ENCODE measurements around the gene FAM107A. TPM values are rescaled to one million over a fixed set of nuclear protein-coding genes. Genes with fewer than 3 reads are reported as not detected.

The FAM107A gene
- total RNA-seq, 1 donor from 2014 or later, result 115 TPM

DNA sequence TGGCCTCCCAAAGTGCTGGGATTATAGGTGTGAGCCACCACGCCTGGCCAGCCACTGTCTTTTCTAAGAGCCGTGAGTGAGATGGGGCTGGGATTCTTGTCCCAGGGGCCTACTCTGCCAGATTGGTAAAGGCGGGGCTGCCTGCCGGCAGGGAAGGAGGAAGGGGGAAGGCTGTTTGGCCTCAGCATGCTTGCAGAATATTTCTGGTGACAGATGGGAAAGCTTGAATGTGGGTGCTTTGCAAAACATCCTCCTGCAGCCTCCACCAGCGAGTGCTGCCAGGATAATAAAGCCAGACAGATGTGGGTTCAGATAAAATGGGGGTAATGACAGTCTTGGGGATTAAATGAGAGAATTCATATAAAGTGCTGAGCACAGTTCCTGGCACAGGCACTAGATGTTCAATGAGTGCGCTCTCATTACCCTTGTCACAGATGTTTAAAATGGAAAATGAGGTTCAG, 20.4 kb downstream of the FAM107A start:
- DNase-seq, result no peak
- intact Hi-C loops (cut with micrococcal nuclease), result no loop called here
- no peaks in the 10 kb centered on the region for H3K27me3 ChIP-seq (ENCODE audit: low read depth)
- no peak overlapping the region for H3K27ac ChIP-seq (replicated peaks)
- peaks cover 9% of the 10 kb centered on the region for H3K9me3 ChIP-seq (replicated peaks)
- peaks cover 4% of the 10 kb centered on the region for H3K36me3 ChIP-seq
- H3K4me1 ChIP-seq, result no peaks in the 10 kb centered on the region
- H3K4me3 ChIP-seq, result no peak overlapping the region
- TF ChIP-seq, protein P1, sequence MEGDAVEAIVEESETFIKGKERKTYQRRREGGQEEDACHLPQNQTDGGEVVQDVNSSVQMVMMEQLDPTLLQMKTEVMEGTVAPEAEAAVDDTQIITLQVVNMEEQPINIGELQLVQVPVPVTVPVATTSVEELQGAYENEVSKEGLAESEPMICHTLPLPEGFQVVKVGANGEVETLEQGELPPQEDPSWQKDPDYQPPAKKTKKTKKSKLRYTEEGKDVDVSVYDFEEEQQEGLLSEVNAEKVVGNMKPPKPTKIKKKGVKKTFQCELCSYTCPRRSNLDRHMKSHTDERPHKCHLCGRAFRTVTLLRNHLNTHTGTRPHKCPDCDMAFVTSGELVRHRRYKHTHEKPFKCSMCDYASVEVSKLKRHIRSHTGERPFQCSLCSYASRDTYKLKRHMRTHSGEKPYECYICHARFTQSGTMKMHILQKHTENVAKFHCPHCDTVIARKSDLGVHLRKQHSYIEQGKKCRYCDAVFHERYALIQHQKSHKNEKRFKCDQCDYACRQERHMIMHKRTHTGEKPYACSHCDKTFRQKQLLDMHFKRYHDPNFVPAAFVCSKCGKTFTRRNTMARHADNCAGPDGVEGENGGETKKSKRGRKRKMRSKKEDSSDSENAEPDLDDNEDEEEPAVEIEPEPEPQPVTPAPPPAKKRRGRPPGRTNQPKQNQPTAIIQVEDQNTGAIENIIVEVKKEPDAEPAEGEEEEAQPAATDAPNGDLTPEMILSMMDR (IDR thresholded peaks at IDR 0.05; ENCODE audit: borderline replicate concordance), result no peak

DNA sequence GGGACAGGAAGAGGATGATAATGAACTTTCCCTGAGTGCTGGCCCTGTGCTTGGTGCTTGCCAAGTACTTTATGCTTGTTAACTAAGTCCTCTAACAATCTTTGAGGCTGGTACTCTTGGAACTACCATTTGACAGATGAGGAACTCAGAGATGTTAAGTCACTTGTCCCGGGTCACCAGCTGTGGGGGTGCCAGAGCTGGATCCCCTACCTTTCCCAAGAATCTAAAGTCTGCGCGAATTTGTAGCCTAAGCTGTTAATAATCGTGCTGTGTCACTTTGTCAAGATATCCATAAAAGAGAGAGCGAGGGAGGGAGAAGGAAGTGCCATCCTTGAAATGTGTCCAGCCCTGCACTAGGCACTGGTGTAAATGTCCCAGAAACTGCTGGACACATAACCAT, 21.2 kb downstream of the FAM107A start:
- Histone ChIP-seq H3K4me1 (no peaks in the 10 kb centered on the region), H3K36me3 (peaks cover 2% of the 10 kb centered on the region), H3K27me3 (ENCODE audit: low read depth) (no peaks in the 10 kb centered on the region), H3K4me3 (no peak overlapping the region), H3K27ac (replicated peaks) (no peak overlapping the region), H3K9me3 (replicated peaks) (peaks cover 15% of the 10 kb centered on the region)
- intact Hi-C loops (cut with micrococcal nuclease), result no loop called here
- TF ChIP-seq, protein P1 (IDR thresholded peaks at IDR 0.05; ENCODE audit: borderline replicate concordance), result no peak
- no peak for DNase-seq

DNA sequence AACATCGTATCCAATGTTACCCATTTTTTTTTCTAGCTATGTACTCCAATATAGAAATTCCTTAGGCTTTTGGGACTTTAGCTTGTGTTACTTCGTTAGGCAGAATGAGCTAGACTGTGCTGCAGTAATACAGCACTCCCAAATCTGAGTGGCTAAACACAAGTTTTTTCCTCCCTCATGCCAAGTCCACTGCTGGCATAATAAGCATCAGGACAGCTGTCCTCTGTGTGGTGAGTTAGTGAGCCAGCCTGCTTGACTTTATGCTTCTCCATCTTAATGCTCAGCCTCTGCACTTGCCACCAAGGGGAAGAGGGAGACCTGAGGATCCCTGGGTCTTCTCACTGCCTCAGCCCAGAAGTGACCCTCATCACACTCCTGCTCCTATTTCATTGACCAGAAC, 22.0 kb downstream of the FAM107A start:
- DNase-seq, result no peak
- TF ChIP-seq, protein P1 (IDR thresholded peaks at IDR 0.05; ENCODE audit: borderline replicate concordance), result no peak
- intact Hi-C loops (cut with micrococcal nuclease), result no loop called here

DNA sequence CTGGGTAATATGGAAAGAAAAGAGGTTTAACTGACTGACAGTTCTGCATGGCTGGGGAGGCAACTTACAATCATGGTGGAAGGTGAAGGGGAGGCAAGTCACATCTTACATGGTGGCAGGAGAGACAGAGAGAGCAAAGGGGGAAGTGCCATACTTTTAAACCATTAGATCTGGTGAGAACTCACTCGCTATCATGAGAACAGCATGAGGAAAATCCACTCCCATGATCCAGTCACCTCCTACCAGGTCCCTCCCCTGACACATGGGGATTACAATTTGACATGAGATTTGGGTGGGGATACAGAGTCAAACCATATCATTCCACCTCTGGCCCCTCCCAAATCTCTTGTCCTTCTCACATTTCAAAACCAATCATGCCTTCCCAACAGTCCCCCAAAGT, 24.2 kb downstream of the FAM107A start:
- Histone ChIP-seq H3K27me3 (ENCODE audit: low read depth) (no peaks in the 10 kb centered on the region), H3K27ac (replicated peaks) (no peak overlapping the region), H3K4me3 (no peak overlapping the region), H3K9me3 (replicated peaks) (peaks cover 15% of the 10 kb centered on the region), H3K36me3 (no peaks in the 10 kb centered on the region), H3K4me1 (no peaks in the 10 kb centered on the region)
- TF ChIP-seq, protein P1 (IDR thresholded peaks at IDR 0.05; ENCODE audit: borderline replicate concordance), result no peak
- DNase-seq, result no peak
- intact Hi-C loops (cut with micrococcal nuclease), result no loop called here

More for the DNA sequence above, 22.0 kb downstream of the FAM107A start:
- peaks cover 15% of the 10 kb centered on the region for H3K9me3 ChIP-seq (replicated peaks)
- no peaks in the 10 kb centered on the region for H3K4me1 ChIP-seq
- H3K27ac ChIP-seq (replicated peaks), result no peak overlapping the region
- no peaks in the 10 kb centered on the region for H3K36me3 ChIP-seq
- no peak overlapping the region for H3K4me3 ChIP-seq
- H3K27me3 ChIP-seq (ENCODE audit: low read depth), result no peaks in the 10 kb centered on the region

DNA sequence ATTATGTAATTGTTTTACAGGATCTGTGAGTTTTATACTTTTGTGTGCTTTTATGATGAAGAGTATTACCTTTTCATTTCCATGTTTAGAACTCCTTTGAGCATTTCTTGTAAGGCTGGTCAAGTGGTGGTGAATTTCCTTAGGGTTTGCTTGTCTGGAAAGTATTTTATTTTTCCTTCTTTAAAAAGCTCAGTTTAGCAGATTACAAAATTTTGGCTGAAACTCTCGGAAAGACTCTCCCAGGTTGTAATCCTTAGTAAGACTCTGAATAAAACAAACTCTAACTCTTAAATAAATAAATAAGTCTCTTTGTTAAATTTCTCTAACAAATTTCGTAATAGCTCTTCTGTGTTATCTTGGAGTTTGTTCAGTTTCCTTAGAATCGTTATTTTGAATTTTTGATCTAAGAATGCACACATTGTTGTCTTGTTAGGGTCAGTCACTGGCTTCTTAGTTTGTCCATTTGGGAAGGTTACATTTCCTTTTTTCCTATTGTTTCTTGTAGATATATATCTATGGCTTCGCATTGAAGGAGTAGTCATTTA, 25.5 kb downstream of the FAM107A start:
- DNase-seq, result no peak
- no peaks in the 10 kb centered on the region for H3K36me3 ChIP-seq
- H3K27ac ChIP-seq (replicated peaks), result no peak overlapping the region
- peaks cover 15% of the 10 kb centered on the region for H3K9me3 ChIP-seq (replicated peaks)
- no peak overlapping the region for H3K4me3 ChIP-seq
- peaks cover 3% of the 10 kb centered on the region for H3K27me3 ChIP-seq (ENCODE audit: low read depth)
- H3K4me1 ChIP-seq, result no peaks in the 10 kb centered on the region
- intact Hi-C loops (cut with micrococcal nuclease), result no loop called here
- TF ChIP-seq, protein P1 (IDR thresholded peaks at IDR 0.05; ENCODE audit: borderline replicate concordance), result no peak
